Body of pancreas (tissue), 4 donors: ENCODE results near the gene MR1.

Experiments
- POLR2A ChIP-seq, 3 donors: fragments of 450-650 bp; IDR thresholded peaks; one replicate each; pipeline ENCODE4 v1.6.1; 2016; ENCODE audit warnings: antibody characterized with exemption in 3 of 3, mild to moderate bottlenecking in 2 of 3
- TF ChIP-seq, protein P1 (sequence below), 7 experiments: fragments of 450-650 bp in 4 of 7; fragments of 200-600 bp in 3 of 7; sonication (generic) in 3 of 7; IDR thresholded peaks; one replicate each; pipeline ENCODE4 v1.5.1; 2016 to 2019; ENCODE audit warnings: antibody characterized with exemption in 7 of 7

DNA sequence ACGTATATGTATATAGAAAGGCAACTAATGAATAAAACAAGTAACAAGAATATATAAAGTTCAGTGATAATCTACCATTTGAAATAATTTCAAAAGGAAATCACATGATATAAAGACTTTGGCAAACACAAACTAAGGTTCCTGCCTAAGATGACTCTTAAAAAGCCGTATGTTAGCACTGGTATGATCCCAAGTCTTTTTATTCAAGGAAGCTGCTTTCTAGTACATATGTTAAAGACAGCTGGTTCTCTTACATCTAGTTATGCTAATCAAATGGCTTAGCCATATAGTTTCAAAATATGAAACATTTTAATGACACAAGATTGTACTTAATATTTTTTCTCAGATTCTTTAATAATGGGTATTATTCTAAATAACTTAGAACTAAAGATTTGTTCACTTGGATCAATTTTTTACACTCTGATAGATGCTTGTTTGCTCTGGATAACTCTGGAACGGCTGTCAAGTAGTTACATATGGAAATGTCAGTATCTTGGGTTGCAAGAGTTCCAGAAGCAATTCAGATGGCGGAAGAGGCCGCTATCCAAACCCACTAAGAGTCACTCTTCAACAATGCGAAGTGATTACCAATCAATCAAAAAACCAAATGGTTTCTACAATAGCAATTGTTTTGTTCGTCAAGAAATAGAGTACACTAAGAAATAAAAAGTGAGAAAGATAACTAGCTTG, 32.5 kb upstream of the MR1 start:
- TF ChIP-seq, protein P1, sequence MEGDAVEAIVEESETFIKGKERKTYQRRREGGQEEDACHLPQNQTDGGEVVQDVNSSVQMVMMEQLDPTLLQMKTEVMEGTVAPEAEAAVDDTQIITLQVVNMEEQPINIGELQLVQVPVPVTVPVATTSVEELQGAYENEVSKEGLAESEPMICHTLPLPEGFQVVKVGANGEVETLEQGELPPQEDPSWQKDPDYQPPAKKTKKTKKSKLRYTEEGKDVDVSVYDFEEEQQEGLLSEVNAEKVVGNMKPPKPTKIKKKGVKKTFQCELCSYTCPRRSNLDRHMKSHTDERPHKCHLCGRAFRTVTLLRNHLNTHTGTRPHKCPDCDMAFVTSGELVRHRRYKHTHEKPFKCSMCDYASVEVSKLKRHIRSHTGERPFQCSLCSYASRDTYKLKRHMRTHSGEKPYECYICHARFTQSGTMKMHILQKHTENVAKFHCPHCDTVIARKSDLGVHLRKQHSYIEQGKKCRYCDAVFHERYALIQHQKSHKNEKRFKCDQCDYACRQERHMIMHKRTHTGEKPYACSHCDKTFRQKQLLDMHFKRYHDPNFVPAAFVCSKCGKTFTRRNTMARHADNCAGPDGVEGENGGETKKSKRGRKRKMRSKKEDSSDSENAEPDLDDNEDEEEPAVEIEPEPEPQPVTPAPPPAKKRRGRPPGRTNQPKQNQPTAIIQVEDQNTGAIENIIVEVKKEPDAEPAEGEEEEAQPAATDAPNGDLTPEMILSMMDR (IDR thresholded peaks at IDR 0.05): no peak
- TF ChIP-seq POLR2A (IDR thresholded peaks at IDR 0.05): no peak
